GM21423 (cell line): ENCODE measurements around the gene NFIB.

Experiments used
- ATAC-seq: cut with Tn5 transposase; IDR thresholded peaks from one replicate; pipeline ENCODE4 v1.9.1; 2021; ENCODE audit warnings: mild to moderate bottlenecking, moderate library complexity; ENCODE audit not compliant: unreplicated experiment

Gene NFIB

GRCh38 chr9:14249527-14249926 is 64.4 kb downstream of the NFIB start:
- ATAC-seq: no peak

- ATAC-seq: no peak
Measured at GRCh38 chr9:14248149-14248548, 65.8 kb downstream of the NFIB start.

GRCh38 chr9:14247577-14247976 is 66.4 kb downstream of the NFIB start:
- no peak for ATAC-seq

- no peak for ATAC-seq
Measured at GRCh38 chr9:14246951-14247350, 67.0 kb downstream of the NFIB start.

GRCh38 chr9:14245901-14246525 is 67.9 kb downstream of the NFIB start:
- no peak for ATAC-seq

- ATAC-seq: no peak
Measured at GRCh38 chr9:14243514-14244042, 70.4 kb downstream of the NFIB start.

GRCh38 chr9:14242150-14242805 is 71.7 kb downstream of the NFIB start:
- ATAC-seq: no peak

GRCh38 chr9:14240537-14240936 is 73.4 kb downstream of the NFIB start:
- no peak for ATAC-seq

- ATAC-seq: no peak
Measured at GRCh38 chr9:14238518-14238917, 75.4 kb downstream of the NFIB start.

- ATAC-seq: no peak
Measured at GRCh38 chr9:14238079-14238478, 75.9 kb downstream of the NFIB start.

GRCh38 chr9:14236591-14236990 is 77.3 kb downstream of the NFIB start:
- no peak for ATAC-seq

- no peak for ATAC-seq
Measured at GRCh38 chr9:14232111-14232510, 81.8 kb downstream of the NFIB start.

- ATAC-seq: no peak
Measured at GRCh38 chr9:14231196-14231990, 82.5 kb downstream of the NFIB start.

- ATAC-seq: no peak
Measured at GRCh38 chr9:14228602-14229001, 85.3 kb downstream of the NFIB start.

GRCh38 chr9:14226855-14227532 is 86.9 kb downstream of the NFIB start:
- no peak for ATAC-seq

- ATAC-seq: no peak
Measured at GRCh38 chr9:14223081-14223480, 90.9 kb downstream of the NFIB start.

GRCh38 chr9:14222149-14222835 is 91.6 kb downstream of the NFIB start:
- ATAC-seq: no peak

- no peak for ATAC-seq
Measured at GRCh38 chr9:14221558-14221957, 92.4 kb downstream of the NFIB start.

- ATAC-seq: no peak
Measured at GRCh38 chr9:14221119-14221518, 92.8 kb downstream of the NFIB start.

GRCh38 chr9:14220256-14220655 is 93.7 kb downstream of the NFIB start:
- no peak for ATAC-seq

- ATAC-seq: no peak
Measured at GRCh38 chr9:14219850-14220249, 94.1 kb downstream of the NFIB start.
